HG02840 (cell line): ENCODE measurements around the gene RPUSD2.
"Not testable (repeated sequence)": the region's sequence is repeated elsewhere in the genome, so short reads cannot be mapped to it uniquely, and the experiment has no call there.

Experiments
- ATAC-seq: cut with Tn5 transposase; IDR thresholded peaks from one replicate; pipeline ENCODE4 v1.9.1; 2021; ENCODE audit warnings: mild to moderate bottlenecking, moderate library complexity, moderate number of reproducible peaks; ENCODE audit not compliant: unreplicated experiment, low FRiP score

RPUSD2 gene

DNA sequence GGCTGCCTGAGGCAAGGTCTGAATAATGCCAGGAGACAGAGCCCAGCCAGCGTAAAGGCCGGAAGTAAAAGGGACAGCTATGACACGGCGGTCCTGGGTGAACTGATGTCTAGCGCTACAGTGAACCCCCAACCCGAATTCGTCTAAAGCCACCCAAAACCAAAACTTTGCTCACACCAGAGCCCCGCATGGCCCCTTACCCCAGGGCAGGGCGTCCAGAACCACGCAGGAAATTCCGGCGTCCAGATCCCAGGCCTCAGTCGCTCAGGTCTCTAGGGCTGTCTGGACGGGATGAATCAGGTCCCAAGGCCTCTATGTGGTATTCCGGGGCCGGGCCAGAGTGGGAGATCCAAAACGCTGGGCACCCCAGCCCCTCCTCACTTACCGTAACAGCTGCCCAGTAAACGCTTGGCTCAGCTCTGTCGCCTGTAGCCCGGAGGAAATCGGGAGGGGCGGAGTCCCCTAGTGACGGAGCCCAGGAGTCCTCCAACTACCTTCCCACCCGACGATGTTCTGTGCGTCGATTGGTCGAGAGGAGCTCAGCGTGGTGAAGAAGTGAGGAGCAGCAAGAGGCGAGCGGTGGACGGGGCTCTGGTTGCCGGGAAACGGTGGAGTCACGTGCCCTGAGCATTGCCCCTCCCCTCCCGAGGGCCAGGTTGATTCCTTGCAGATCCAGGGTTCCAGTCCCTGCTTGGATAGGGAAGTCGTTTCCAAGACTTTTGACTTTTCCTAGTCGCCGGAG is 4.3 kb upstream of the RPUSD2 start, which contains the start of gene CCDC32:
TSS of gene CCDC32 (minus strand) at position 452 of the 742 bp plus-strand sequence. CDS start 2,027 bp downstream, outside the sequence.
- peak; percentile 96 for ATAC-seq

DNA sequence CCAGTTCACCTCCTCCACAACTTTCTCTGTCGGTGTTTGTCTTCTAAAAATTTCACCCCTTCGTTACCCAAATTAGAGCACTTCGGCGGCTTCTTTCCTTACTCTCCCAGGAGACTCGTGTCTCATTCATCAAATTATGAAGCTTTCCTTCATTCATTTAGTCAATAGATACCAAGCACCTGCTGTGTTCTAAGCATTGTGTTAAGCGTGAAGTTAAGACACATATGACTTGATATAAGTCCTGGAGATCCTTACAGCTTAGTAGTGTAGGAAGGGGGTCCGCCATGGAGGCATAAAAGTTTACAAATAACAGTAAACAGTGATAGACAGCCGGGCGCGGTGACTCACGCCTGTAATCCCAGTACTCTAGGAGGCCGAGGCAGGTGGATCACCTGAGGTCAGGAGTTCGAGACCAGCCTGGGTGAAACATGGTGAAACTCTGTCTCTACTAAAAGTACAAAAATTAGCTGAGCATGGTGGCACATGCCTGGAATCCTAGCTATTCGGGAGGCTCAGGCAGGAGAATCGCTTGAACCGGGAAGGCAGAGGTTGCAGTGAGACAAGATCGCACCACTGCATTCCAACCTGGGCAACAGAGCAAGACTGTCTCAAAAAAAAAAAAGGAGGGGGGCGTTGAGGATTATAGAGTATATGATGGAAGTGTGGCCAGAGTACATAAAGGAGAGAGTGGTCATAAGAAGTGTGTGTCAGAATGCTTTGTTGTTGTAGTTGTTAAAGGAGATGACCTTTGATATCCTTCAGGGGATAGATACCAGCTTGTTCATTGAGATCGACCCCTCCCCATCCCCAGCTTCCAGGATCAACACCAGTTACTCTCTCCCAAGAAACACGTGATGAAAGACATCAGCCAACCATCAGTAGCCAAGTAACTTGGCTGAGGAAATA is 3.5 kb upstream of the RPUSD2 start:
- ATAC-seq, result no peak

DNA sequence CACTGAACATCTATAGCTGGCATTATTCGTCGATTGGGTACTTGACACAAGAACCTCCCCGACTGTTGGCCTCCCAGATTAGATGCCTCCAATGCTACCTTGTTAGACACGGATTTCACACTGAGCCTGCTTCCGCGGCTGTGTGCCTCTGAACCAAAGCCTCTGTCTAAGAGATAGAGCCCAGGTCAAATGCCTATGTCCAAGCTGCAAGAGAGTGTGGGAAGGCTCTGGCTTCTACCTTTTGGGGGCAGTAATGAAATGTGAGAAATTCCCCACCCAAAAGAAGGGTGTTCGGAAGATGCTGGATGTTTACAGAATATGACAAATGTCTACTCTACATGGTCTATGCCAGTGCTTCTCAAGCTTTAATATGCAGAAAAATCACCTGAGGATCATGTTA is 2.0 kb upstream of the RPUSD2 start:
- ATAC-seq, result no peak

DNA sequence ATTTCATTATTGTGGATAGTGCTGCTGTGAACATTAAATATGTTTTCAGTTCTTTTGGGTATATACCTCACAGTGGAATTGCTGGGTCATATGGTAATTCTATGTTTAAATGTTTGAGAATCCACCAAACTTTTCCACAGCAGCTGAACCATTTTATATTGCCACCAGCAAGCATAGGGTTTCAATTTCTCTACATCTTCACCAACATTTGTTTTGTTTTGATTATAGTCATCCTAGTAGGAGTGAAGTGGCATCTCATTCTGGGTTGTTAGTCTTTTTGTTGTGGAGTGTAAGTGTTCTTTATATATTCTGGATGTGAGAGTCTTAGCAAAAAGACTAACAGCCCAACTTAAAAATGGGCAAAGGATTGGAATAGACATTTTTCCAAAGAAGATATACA is 6.0 kb downstream of the RPUSD2 start:
- ATAC-seq, result no peak

DNA sequence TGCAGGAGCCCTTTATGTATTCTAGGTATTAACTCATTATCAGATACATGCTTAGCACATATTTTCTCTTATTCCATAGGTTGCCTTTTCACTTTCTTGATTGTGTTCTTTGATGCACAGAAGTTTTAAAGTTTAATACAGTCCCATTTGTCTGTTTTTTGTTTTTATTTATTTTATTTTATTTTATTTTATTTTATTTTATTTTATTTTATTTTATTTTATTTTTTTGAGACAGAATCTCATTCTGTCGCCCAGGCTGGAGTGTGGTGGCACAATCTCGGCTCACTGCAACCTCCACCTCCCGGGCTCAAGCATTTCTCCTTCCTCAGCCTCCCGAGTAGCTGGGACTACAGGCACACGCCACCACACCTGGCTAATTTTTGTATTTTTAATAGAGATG is 7.8 kb downstream of the RPUSD2 start:
- not testable (repeated sequence) for ATAC-seq

DNA sequence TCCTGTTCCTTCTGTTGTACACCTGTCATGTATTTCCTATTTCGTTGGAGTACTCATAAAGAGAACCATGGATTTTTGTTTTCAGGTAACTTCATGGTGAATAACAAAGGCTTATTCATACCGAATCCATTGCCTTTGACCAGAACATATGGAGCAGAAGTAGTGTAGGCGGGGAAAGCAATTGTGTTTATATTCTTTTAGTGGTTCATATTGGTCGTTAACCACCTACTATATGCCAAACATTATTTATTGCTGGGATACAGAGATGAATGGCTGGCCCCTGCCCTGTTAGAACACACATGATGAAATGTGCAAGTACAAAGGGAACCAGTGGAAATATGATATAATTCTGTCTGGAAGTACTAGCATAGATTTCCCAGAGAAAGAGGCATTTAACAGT is 9.8 kb downstream of the RPUSD2 start:
- no peak for ATAC-seq

DNA sequence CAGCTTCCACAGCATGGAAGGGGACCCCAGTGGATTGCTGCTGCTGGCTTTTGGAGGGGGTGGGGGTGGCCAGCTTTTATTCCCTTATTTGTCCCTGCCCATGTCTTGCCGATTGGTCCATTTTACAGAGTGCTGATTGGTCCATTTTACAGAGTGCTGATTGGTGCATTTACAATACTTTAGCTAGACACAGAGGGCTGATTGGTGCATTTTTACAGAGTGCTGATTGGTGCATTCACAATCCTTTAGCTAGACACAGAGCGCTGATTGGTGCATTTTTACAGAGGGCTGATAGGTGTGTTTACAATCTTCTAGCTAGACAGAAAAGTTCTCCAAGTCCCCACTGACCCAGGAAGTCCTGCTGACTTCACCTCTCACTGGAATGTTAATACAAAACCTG is 12.7 kb downstream of the RPUSD2 start:
- not testable (repeated sequence) for ATAC-seq

DNA sequence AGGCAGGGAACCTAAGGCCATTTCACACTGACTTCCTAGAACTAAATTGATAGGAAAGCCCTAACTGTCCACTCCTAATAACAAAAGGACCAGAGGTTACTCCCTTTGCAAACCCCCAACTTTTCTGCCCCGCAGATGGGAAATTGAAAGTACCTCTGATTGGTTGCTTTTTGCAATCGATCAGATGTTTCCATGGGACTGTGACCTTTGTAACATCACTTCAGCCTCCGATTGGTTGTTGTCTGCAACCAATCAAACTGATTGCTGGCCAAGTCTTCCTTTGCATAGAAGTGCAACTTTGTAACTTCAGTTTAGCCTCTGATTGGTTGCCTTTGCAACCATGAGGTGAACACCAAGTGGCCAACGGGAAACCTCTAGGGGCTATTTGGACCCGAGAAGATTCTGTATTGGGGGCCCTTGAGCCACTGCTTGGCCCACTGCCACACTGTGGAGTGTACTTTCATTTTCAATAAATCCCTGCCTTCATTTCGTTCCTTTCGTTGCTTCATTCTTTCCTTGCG is 13.7 kb downstream of the RPUSD2 start:
- no peak for ATAC-seq

DNA sequence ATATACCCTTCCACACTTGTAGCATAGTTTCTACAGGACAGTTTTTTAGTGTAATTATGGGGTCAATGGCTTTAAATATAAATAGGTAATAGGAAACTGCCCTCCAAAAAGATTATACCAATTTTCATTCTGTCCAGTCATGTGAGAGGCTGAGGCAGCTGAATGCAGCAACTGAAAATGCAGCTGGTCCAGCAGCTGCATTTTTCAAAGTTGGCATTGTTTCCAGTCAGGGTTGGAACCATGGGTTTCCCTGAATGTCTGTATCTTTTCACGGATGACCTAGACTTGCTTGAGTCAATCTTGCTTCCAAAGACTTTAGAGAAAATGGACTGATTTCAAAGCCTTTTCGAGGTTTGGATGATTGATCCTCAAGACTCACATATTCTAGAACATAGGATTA is 15.1 kb downstream of the RPUSD2 start:
- no peak for ATAC-seq

DNA sequence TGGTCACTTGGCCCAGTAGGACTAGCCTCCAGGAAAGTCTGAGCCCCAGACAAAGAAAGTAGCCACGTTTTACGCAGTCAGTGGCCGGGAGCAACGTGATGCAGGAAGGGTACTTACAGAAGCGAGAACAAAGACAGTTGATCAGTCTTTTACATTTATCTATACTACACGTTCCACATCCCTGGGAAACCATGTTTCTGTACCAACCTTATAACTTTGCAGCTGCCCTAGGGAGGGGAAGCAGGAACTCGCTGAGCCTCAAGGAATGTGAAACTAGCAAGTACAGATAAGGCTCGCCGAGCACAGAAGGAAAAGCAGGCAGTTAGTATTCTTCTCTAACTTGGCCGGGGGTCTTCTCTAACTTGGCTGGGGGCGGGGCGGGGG is 21.6 kb downstream of the RPUSD2 start:
- ATAC-seq, result no peak

DNA sequence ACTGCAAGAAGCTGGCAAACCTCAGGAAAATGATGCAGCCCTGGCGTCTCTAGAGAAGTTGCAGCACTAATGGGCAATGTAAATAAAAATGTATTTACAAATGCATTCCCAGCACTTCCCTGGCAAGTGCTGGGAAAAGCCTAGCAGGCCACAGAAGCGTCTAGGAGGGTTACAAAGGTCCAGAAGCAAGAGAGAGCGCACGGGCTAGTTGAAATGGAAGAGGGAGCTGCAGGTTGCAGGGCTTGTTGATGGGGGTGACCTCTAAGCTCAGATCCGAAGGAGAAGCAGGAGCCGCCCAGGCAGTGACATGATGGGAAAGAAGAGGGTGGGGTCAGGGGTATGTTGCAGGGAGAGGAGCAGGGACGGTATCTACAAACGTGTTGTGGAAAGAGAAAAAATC is 22.3 kb downstream of the RPUSD2 start:
- ATAC-seq, result no peak

DNA sequence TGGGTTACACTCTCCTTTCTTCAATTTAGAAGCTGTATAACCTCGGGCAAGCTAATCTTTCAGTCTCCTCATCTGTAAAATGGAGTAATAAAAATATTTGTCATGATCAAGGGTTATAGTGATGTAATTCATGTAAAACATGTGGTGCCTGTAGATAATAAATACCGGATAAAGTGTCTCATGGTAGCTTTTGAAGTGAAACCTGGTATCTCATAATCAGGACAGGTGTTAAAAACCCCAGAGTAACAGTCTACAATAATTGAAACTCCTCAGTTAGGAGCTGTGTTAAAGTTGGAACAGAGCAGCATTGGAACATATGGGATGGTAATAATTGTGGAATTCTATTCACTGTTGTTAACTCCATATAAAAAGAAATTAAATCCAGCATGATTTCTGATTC is 24.1 kb downstream of the RPUSD2 start:
- ATAC-seq, result no peak

DNA sequence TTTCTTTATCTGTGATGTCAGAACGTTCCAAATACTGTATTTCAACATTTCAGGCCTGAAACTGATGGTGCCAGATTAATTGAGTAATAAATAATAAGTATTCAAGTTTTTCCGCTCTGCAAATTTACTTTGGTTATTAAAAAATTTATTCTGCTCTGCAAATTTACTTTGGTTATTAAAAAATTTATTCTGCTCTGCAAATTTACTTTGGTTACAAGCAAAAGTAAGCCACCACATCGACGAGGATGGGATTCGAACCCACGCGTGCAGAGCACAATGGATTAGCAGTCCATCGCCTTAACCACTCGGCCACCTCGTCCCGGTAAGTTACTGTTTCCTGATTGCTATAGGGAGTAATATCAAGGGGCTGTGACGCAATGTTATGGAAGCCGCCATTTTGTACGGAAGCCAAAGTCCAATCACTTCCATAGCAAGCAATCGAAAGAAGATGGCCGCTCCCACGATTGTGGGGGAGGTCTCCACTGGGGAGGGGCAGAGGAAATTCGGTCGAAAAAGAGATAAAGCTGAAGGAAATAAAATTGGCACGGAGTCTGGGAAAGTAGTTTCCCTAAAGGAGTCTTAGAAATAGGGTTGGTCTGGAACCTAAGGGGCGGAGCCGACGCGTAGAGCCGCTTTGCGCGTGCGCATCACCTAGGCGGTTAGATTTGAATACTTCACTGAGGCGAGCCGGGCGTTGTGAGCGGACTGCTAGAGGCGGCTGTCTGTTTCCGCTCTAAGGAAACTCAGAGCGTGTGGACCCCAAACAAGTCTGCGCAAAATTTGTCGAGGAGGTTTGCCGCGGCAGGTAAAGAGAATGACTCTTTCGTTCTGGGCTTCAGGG is 24.7 kb downstream of the RPUSD2 start, which contains the start of gene KNL1:
TSS of gene KNL1 (plus strand) at position 662 of the 841 bp plus-strand sequence. CDS start 8,683 bp downstream, outside the sequence.
- peak; percentile 77 for ATAC-seq

DNA sequence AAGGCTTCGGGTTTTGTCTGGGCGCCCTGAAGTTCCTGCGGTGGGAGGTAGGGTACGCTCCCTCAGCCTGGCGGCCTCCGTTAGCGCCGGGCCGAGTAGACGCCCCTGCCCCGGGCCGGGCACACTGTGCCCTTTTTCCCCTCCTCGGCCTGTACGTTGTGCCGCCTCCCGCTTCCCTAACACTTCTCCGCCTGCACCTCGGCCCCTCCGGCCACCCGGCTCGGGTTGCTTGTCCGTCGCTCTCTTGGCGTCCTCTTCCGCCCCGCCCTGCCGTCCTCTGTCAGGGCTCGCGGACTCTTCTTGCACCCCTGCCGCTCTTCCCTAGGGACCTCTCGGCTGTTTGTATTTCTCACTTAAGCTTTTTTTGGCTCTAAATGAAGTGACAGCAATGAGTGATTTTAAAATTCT is 25.3 kb downstream of the RPUSD2 start:
- peak; percentile 36 for ATAC-seq

DNA sequence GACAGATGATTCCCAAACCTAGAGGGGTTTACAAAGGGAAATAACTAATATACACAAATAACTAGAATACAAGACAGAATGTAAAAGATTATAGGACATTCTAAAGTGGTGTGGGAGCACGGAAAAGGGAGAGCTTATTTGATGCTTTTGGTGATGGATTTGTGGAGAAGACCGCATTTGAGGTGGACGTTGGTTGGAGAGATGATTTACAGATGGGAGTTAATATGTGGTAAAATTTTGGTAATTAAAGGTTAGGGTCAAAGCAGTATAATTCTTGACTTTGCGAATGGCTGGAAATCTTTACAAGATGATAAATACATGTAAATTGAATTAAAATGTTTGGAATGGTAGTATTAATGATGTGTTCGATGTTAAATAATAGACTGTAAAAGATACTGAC is 26.1 kb downstream of the RPUSD2 start:
- ATAC-seq, result no peak

DNA sequence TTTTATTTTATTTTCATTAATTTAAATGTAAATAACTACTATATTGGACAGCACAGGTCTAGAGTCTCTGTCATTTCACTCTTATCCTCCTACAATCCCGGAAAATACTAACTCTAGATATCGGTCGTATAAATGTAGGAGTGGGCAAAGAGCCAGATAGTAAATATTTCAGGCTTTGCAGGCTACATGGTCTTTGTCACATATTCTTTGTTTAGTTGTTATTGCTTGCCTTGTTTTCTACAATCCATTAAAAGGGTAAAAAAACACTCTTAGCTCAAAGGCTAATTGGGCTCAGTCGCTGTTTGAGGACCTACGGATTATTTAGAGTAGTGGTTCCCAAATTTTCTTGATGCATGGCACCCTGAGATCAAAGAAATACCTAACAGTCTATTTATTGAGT is 26.7 kb downstream of the RPUSD2 start:
- ATAC-seq, result no peak

DNA sequence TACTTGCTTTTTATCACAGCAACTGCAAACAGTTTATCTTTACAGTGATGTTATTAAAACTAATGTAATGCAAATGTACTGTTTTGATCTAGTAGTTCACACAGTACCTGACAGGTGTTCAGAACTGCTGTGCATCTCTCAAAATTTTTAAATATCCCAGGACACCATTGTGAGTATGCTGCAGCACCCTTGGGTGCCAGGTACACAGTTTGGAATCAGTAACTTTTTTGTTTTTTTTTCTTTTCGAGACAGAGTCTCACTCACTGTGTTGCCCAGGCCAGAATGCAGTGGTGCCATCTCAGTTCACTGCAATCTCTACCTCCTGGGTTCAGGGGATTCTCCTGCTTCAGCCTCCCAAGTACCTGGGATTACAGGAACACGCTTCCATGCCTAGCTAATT is 27.9 kb downstream of the RPUSD2 start:
- no peak for ATAC-seq

DNA sequence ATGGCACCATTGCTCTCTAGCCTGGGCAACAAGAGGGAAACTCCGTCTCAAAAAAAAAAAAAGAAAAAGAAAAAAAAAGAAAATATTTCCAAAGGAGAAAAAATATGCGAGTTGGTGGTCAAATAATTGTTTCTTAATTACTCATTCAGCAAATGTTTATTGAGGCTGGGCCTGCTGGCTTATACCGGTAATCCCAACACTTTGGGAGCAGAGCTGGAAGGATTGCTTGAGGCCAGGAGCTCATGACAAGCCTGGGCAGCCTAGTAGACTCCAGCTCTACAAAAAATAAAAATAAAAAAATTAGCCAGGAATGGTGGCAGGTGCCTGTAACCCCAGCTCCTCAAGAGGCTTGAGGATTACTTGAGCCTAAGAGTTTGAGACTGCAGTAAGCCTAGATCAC is 29.0 kb downstream of the RPUSD2 start:
- ATAC-seq, result no peak

DNA sequence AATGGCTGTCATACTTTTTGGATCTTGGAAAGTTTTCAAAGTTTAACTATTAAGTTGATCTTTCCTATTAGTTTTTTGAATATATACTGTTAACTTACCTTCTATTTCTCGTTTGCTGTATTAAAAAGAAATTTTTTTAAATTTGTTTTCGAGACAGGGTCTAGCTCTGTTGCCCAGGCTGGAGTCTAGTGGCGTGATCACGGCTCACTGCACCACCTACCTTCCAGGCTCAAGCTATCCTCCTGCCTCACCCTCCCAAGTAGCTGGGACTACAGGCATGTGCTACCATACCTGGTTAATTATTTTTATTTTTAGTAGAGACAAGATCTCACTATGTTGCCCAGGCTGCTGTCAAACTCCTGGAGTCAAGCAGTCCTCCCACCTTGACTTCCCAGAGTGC is 29.6 kb downstream of the RPUSD2 start:
- no peak for ATAC-seq

DNA sequence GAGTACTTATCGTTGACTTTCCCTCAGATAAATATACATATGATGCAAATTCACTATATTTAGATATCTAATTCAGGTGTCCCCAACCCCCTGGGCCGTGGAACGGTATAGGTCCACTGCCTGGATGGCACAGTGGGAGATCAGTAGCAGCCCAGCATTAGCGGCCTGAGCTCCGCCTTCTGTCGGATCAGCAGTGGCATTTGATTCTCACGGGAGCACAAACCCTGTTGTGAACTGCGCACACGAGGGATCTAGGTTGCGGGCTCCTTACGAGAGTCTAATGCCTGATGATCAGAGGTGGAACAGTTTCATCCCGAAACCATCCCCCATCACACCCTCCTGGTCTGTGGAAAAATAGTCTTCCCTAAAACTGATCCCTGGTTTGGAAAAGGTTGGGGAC is 31.9 kb downstream of the RPUSD2 start:
- no peak for ATAC-seq
